GM12875 (cell line): ENCODE results near the gene ACOX1.

ENCODE experiments used
- H3K4me3 ChIP-seq: one replicate; pipeline ENCODE4 v1.5.1; 2011; ENCODE audit warnings: low read depth, low read length, control low read depth
- TF ChIP-seq, protein P1 (sequence below): IDR thresholded peaks from 2 replicates; pipeline ENCODE4 v1.5.1; 2011; ENCODE audit warnings: low read depth, mild to moderate bottlenecking, control low read depth, inconsistent platforms, low read length, moderate library complexity, borderline replicate concordance; ENCODE audit not compliant: insufficient read depth

ACOX1 gene

GRCh38 chr17:76022973-76023899 lies 44.3 kb upstream of the ACOX1 start:
- H3K4me3 ChIP-seq = no peak overlapping the region

GRCh38 chr17:76022285-76022684 lies 43.3 kb upstream of the ACOX1 start:
- TF ChIP-seq, protein P1, sequence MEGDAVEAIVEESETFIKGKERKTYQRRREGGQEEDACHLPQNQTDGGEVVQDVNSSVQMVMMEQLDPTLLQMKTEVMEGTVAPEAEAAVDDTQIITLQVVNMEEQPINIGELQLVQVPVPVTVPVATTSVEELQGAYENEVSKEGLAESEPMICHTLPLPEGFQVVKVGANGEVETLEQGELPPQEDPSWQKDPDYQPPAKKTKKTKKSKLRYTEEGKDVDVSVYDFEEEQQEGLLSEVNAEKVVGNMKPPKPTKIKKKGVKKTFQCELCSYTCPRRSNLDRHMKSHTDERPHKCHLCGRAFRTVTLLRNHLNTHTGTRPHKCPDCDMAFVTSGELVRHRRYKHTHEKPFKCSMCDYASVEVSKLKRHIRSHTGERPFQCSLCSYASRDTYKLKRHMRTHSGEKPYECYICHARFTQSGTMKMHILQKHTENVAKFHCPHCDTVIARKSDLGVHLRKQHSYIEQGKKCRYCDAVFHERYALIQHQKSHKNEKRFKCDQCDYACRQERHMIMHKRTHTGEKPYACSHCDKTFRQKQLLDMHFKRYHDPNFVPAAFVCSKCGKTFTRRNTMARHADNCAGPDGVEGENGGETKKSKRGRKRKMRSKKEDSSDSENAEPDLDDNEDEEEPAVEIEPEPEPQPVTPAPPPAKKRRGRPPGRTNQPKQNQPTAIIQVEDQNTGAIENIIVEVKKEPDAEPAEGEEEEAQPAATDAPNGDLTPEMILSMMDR = no peak
- no peak overlapping the region for H3K4me3 ChIP-seq

More at GRCh38 chr17:76022973-76023899, 44.3 kb upstream of the ACOX1 start:
- TF ChIP-seq, protein P1 = no peak

DNA sequence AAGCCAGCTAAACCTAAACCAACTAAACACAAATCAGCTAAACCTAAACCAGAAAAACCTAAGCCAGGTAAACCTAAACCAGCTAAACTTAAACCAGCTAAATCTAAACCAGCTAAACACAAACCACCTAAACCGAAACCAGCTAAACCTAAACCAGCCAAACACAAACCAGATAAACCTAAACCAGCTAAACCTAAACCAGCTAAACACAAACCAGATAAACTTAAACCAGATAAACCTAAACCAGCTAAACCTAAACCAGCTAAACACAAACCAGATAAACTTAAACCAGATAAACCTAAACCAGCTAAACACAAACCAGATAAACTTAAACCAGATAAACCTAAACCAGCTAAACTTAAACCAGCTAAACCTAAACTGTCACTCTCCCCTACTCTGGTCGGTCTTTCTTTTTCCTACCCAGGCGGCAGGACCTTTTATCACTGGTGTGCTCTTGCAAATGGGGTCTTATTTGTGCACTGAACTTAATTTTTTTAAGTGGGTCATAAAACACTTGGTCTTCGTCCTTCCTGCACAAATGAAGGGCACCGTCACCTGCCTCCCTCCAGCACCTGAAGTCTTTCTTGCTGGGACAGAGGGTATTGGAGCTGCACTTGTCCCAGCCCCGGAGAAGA lies 41.0 kb upstream of the ACOX1 start:
- no peak overlapping the region for H3K4me3 ChIP-seq
- TF ChIP-seq, protein P1 = no peak

DNA sequence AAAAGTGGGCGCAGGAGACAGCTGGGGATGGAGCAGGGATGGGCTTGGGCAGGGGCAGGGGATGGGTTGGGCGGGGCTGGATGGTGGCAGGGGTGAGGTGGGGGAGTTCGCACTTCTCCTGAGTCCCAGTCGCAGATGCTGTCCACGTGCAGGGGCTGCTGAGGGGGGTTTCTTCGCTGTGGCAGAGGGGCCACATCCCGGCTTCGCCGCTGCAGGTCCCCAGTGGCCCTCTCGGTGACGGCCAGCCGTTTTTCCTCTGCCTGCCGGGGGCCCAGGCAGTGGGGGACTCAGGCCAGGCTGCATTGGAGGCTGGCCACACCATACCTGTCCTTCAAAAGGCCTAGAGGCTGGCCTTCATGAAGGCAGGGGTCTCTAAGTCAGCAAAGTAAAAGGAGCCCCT lies 39.8 kb upstream of the ACOX1 start:
- TF ChIP-seq, protein P1 = no peak
- no peak overlapping the region for H3K4me3 ChIP-seq

- no peak overlapping the region for H3K4me3 ChIP-seq
- TF ChIP-seq, protein P1 = no peak
Measured at GRCh38 chr17:76018340-76018680, 39.3 kb upstream of the ACOX1 start.

- no peak overlapping the region for H3K4me3 ChIP-seq
- TF ChIP-seq, protein P1 = no peak
Measured at GRCh38 chr17:76017481-76018339, 38.7 kb upstream of the ACOX1 start.
